ENCODE measurements around the gene MYOM3.

- no peak for TF ChIP-seq CTCF (conservative IDR thresholded peaks at IDR 0.05; ENCODE audit: low read depth, low read length)
- TF ChIP-seq EZH2 (IDR thresholded peaks at IDR 0.05; ENCODE audit: low read length, unreplicated experiment) = no peak
- TF ChIP-seq EZH2phosphoT487 (IDR thresholded peaks at IDR 0.05; ENCODE audit: borderline replicate concordance, low read length) = no peak
Measured at GRCh38 chr1:24049733-24050132, 62.2 kb downstream of the MYOM3 start.

Data from PC-3 (cell line).